GM19395 (cell line): ENCODE measurements around the gene FHOD3.

Experiments used
- ATAC-seq: cut with Tn5 transposase; IDR thresholded peaks from one replicate; pipeline ENCODE4 v1.9.1; 2021; ENCODE audit warnings: mild to moderate bottlenecking, moderate library complexity; ENCODE audit not compliant: unreplicated experiment

The FHOD3 gene

DNA sequence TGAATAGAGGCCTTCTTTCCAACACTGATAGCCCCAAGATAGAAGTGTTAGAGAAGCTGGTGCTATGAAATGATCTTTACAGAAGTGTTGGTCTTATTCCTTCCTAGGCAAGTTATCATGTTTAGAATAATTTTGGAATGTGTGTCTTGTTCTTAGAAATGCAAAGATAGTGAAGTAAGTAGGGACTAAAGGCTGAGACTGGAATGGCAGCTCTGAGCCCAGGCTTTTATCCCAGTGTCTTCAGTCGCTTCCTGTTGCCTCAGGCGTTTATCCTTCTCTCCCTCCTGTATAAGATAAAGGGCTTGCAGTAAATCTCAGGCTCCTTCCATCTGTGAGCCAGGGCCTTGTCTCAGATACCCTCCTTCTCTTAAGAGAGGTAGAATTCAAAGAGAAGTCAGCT, 313.1 kb downstream of the FHOD3 start:
- no peak for ATAC-seq

DNA sequence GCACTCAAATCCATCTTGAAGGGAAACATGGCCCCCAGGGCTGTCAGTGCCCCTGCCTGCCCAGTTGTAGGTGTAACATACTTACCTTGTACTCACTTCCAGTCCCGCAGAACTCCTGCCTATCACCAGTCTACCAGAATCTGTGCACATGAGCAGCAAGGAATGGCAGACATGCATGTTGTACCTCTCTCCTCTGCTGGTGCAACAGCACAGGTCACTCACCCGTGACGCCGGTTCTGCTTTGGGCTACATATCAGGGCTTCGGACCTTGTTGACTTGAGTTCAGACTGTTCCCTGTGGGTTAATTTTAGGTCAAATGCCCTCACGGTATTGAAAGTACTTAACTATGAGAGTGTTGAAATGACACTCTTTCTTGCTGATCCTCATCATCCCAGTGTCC, 315.6 kb downstream of the FHOD3 start:
- ATAC-seq = no peak

DNA sequence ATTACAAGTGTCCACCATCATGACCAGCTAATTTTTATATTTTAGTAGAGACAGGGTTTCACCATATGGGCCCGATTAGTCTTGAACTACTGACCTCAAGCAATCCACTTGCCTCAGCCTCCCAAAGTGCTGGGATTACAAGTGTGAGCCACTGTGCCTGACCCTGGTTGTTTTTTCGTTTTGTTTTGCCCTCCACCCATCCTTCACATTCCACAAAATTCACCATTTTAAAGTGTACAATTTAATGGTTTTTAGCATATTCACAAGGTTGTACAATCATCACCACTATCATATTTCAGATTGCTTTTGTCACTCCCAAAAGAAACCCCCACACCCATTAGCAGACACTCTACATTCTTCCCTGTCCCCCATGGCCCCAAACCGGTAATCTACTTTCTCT, 316.3 kb downstream of the FHOD3 start:
- ATAC-seq = no peak

DNA sequence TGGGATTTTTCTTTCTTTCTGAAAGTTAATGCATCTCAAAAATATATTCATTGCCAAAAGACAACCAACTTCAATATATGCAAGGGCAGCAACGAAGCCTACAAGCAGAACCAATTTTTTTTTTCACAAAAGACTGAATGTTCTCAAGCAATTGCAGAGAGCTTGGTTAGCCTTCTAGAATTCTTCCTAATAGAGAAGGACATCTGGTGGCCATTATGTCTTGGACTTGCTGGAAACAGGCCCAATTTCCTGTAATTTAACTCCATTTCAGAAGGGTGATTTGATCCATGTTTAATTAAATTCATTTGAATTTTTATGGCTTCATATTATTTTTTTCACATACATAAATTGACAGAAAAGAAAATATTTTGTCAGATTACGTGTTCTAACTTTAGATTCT, 323.3 kb downstream of the FHOD3 start:
- no peak for ATAC-seq

DNA sequence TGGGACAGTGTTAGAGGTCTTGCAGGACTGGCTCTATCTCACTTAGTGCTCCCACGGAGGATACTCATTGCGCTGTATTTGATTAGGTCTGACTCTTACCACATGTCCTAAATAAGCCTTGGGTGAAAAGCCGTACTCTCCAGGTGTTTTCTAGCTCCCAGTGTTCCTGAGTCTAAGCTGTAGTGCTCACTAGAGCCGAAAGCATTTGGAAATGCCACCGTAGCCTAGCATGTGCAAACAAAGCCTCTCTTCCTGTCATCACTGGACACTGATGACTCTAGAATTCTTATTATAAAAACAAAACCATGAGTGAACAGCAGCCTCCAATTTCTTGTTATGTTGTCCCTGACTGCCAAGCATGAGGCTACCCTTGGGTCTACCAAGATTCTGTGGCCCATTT, 325.1 kb downstream of the FHOD3 start:
- ATAC-seq = no peak

DNA sequence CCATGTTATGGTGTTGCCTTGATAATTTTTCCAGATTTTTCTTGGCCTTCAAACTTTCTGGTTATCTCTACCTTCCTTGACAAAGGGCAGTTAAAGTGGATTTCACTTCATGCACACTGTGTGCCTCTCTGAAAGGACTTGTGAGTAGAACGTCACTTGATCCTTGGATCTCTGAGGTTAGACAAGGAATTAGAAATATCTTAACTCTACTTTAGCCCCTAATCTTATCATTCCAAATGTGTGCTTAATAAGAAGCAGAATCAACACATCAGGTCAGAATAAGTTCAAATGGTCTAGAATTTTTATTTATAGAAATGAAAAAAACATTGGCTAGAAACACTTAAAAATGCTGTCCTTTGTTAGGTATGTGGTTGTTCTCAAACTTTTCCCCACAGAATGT, 325.6 kb downstream of the FHOD3 start:
- no peak for ATAC-seq

DNA sequence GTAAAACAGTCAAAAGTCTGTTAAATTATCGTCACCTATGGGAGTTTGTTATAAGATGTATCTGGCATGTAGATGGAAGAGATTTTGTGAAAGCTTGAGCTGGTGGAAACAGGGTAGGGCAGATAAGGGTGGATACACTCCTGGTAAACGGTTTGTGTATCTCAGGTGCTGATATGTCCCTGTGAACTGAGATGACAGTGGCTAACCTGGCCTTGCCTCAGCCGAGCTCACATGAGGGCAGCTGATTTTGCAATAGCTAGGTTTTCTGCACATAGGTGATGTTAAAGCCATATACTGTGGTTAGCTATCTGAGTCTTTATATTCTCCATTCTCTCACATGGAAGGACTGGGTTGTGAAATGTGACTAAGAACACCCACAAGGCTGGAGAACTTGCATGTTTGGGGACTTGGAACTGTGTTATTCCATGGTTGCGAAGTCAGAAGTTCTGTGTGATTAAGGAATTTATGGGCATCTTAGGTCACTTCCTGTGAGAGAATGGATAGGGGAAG, 326.2 kb downstream of the FHOD3 start:
- ATAC-seq = no peak

DNA sequence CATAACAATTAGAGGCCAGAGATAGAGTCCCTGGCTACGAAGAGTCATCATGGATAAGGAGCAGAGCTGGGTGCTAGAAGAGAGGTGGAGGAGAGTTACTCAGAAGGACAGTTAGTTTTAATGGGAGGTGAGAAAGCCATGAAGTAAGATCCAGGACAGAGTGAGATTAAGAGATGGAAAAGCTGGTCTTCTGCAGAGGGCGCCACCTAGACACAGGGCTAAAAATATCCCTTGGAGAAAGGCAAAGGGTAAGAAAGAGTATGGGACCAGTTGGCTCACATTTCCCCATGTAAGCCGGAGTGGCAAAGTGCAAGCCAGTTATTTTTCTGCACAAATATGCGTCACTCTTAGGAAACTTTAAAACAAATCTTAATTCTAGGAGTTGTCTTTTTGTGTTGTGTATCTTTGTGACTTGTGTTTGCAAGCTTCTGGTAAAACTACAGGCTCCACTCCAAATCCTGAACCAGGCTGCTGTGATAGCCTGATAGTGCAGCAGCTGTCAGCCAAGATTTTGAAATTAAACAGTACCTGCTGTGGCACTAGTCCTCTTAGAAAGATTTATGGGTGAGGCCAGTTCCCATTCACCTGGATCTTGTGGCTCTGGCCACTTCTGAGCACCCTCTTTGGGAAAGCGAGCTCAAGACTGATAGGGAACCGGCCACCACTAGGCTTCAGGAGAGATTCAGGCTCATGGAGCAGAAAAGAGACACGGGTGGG, 327.1 kb downstream of the FHOD3 start:
- ATAC-seq = no peak

DNA sequence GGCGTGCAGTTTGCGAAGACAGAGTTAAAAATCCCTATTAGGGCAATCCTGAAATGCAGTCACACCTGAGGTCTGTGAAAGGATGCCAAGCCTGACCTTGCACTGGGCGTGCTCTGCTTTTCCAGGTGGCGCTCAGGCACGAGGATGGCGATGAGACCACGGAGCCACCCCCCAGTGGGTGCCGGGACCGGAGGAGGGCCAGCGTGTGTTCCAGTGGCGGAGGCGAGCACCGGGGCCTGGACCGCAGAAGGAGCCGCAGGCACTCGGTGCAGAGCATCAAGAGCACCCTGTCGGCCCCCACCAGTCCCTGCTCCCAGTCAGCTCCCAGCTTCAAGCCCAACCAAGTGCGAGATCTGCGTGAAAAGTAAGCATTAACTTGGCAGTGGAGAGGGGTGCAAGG, 327.9 kb downstream of the FHOD3 start:
- no peak for ATAC-seq

DNA sequence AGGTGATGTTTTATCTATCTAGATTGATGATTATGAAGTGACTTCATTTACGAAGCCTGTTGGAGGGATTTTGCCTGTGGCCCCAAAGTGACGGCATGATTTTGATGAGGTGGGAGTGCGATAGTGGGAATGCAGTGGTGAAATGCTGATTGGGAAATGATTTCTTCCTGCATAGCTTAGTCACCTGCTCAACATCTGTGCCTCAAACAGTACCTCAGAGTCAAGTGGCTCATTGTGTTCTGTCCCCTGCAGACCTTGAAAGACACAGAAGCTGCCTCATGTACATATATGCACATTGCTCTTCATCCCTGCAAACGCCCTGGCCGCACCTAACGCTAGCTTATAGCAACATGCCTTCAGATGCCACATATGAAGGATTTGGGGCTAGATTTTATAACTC, 330.1 kb downstream of the FHOD3 start:
- ATAC-seq = no peak

DNA sequence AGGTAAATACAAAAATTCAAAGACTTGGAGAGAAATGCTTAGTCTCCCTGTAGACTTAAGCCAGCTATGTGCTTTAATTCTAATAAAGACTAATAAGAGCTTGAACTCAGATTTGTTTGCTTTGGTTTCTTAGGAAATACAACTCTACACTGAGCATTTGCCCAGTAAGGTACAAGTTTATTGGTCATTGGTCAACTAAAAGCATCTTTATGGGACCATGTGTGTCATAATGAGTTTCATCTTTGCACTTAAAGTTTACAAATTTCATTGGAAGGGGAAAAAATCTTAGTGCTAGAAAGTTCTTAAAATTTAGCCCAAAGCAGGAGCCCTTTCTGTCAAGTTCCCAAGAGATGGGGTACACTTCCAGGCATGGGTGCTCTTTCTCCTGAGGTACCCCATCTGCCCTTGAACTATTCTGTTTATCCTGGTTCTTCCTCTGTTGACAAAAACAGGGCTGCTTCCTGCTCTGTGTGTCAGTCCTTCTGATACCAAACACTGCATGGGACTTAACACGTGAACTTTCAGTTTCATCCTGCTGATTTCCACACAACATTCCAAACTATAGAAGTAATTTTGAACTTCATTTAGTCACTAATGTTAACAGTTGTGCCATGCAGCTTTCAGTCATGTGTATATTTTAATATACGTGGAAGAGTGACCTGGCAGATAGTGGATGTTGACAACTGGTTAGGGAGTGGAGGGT, 331.1 kb downstream of the FHOD3 start:
- no peak for ATAC-seq

DNA sequence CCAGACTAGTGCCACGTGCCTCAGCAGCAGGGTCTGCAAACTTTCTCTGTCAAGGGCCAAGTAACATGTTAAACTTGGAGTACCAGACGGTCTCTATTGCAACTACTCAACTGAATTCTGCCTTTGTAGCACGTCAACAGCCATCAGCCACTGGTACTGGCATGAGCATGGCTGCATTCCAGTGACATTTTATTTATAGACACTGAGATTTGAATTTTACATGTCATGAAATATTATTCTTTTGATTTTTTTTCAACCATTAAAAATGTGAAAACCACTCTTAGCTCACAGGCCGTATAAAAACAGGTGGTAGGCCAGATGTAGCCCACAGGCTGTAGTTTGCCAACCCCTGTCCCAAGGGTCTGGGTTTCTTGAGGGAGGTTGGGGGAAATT, 331.6 kb downstream of the FHOD3 start:
- no peak for ATAC-seq

DNA sequence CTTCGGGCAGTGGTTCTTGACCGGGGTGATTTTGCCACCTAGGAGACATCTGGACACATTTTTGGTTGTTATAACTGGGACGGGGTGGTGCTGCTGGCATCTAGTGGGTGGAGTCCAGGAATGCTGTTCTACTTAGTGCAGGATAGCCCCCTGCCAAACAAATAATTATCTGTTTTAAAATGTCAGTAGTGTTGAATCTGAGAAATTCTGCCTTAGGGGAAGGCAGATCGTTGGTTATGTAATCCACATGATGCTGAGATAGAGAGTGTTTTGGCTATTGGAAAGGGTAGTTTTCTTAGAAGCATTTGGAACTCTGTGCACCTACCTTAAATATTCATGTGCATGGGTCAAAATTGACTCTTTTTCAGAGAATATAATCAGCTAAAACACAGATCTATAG, 332.3 kb downstream of the FHOD3 start:
- ATAC-seq = no peak

DNA sequence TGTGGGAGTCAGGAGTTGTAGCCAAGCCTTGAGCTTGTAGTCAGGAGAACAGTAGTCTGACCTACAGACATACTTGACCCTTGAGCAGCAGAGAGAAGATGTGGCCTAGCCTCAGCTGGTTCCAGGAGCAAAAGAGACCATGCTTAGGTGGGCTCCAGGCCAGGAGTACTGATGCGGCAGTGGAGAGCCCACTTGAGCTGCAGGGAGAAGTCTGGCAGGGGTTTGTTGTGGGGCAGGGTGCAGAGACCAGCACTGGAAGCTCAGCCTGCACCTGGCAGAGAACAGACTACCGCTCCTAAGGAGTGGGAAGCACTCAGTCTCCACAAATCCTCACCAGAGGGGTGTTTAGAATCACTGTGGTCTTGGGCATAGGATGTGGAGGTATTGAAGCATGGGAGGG, 333.4 kb downstream of the FHOD3 start:
- no peak for ATAC-seq

DNA sequence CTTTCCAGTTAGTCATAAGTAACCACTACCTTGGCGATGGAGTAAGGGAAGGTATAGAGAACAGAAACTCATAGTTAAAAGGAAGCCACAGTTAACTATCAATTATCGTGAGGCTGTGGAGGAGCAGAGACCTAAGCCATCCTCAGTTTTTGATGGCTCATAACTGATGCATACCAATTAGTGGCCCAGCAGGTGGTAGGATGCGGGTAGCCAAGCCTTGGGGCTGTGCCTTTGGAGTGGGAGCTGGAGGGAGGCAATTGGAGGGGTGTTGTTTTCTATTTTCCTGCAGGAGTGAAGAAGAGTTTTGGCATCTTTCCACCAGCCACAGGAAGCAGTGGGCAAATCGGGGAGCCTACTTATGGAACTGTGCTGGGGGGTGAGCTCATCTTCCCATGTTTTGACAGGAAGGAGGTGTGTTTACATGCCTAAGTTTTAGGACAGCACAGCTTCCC, 336.5 kb downstream of the FHOD3 start:
- ATAC-seq = peak; percentile 43

DNA sequence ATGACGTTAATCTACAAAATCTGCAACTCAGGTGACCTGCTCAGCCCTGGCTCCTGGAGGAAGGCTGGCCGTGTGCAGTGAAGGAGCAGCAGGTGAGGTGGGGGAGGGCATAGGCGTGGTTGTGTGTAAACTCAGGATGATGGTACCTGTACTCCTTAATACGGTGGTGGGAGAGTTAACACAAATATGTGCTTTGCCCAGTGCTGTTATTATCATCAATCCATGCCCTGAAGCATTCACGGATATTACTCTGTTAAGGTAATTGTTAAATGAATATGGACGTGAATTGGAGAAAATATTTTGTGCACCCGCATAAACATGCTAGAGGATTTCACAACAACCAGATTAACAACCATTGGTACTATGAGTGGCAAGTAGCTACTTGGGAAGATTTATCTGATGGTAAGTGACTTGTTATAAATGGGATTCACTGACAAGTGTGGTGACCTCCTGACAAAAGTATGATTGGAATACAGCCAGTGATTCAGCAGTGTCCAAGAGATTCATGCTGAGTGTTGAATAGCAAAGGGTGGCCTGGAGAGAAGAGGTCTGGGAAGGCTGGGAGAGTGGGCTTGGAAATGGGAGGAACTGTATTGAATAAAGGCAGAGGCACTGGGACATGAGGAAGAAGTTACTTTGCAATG, 337.2 kb downstream of the FHOD3 start:
- no peak for ATAC-seq

DNA sequence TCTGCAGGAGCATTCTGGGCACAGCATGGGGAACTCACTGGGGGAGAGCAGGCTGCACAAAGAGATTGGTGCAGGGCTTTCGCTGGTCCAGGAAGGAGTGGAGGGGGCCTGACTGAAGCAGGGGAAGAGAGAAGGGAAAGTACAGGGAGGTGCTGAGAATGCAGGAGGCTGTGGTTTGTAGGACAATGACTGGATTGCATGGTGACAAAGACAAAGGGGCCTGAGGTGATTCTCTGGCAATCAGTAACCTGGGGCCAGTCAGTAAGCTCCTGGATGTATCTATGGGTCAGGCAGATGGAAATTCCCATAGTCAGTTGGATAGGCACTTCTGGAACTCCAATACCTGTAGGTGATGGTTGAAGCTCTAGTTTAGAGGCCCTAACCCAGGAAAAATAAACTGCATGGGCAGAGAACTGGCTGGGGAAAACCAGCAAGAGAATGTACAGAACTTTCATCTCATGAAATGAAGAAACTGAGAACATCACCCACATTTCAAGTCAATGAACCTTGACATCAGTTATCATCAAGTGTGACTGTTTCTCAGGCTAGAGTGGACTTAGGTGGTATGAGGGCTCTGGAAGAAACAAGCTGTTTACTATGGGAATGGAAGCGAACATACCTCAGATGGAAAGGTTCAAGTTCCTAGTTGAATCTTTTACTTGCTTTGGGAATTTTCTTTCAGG, 338.0 kb downstream of the FHOD3 start:
- peak; percentile 27 for ATAC-seq

DNA sequence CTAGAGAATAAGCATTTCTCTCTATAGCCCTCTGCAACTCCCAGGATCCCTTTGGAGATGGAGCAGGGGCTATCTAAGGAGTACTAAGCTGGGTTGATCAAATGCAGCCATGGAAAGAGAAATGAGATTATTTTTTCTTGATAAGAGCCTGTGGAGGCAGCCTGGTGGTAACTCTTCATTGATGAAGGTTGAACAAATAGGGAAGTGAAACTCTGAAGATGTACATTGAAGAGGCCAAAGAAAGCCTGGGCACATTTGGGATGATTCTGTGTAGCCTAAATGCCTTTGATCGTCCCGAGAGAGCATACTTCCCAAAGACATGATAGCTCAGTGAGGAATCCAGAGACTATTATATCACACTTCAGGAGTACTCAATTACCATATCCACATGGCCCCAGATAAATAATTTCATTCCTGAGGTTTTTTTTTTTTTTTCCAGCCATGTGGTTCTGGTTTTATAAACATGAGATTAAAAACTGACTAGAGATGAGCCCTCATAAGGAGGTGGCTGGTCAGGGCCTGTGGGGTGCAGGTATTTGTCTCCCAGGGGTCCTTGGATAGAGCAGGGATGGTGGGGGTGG, 338.8 kb downstream of the FHOD3 start:
- ATAC-seq = peak; percentile 24

DNA sequence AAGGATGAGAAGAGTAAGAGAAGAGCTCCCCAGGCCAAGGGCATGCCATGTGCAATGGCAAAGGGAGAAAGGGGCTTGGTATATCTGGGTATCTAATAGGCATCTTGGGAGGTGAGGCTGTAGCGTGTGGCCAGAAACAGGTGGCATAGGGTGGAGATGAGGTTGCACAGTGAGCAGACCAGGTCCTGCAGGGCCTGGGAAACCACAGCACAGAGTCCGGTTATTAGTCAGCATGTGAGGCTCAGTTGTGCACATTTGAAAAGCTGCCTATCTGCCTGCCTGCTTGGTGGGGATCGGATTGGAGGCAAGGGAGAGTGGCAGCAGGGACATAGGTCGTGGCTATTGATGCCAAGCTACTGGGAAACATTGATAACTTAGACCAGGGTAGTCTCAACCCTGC, 340.7 kb downstream of the FHOD3 start:
- ATAC-seq = peak; percentile 97

DNA sequence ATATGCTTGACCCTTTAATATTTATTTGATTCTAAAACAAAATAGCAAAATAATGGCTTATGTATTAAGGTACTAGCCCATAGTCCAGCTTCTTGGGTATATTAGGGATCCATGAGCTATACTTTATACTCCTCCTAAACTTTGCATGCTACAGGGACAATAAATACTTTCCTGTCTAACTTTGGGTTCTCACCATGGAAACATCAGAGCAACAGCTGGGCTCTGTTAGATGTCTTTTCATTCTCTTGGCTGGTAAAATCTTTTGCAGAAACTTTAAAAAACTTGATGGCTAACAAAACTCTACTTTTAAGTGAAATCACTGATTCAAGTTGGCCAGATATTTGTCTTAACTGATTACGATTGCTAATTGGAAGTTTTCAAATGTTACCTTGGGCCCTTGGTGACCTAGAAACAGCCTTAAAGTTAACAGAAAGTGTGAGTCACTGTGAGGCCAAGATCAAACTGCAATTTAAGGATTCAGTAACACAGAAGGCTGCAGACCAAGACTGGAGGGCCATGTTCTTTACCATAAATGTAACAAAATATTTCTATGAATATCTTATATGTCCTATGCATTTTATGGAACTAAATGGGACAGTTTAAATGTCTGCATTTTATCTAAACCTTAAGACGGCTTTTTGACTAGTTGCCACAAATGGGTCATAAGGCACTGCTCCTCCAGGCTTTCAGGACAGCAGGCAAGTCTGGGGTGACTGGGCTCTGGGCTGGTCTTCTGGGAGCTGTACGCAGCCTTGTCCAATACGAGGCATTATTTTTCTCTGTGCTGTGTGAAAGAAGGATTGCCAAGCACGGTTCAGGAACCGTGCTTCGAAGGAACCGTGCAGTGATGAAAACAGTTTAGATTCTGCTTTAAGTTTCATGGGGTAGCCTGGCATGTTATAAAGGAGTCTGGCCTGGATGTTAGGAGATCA, 342.8 kb downstream of the FHOD3 start:
- no peak for ATAC-seq
